Measurements from ENCODE around the gene SACS.

- TF ChIP-seq EP300 (IDR thresholded peaks at IDR 0.05) (no peak), CTCF (IDR thresholded peaks at IDR 0.05) (no peak)
Observed at GRCh38 chr13:23399347-23399746, 34.2 kb downstream of the SACS start.
